ENCODE results near the gene TMPO.

TMPO gene

GRCh38 chr12:98579347-98579746, 64.0 kb downstream of the TMPO start (continued):
- peak; percentile 67; the same call in 1 of the 2 replicates for TF ChIP-seq ZNF18 (tag by site-specific recombination; IDR thresholded peaks at IDR 0.05)
- no peak for TF ChIP-seq GLI4 (tag by site-specific recombination; IDR thresholded peaks at IDR 0.05)
- TF ChIP-seq ZSCAN5A (tag by site-specific recombination; IDR thresholded peaks at IDR 0.05): no peak
- TF ChIP-seq ZNF623 (tag by site-specific recombination; IDR thresholded peaks at IDR 0.05): no peak
- TF ChIP-seq, protein P1, sequence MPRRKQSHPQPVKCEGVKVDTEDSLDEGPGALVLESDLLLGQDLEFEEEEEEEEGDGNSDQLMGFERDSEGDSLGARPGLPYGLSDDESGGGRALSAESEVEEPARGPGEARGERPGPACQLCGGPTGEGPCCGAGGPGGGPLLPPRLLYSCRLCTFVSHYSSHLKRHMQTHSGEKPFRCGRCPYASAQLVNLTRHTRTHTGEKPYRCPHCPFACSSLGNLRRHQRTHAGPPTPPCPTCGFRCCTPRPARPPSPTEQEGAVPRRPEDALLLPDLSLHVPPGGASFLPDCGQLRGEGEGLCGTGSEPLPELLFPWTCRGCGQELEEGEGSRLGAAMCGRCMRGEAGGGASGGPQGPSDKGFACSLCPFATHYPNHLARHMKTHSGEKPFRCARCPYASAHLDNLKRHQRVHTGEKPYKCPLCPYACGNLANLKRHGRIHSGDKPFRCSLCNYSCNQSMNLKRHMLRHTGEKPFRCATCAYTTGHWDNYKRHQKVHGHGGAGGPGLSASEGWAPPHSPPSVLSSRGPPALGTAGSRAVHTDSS (tag by site-specific recombination; IDR thresholded peaks at IDR 0.05): no peak
- no peak for TF ChIP-seq ZNF354C (tag by site-specific recombination; IDR thresholded peaks at IDR 0.05; ENCODE audit: borderline replicate concordance, low read depth)
- TF ChIP-seq SP2 (tag by site-specific recombination; IDR thresholded peaks at IDR 0.05): no peak
- no peak for TF ChIP-seq ZNF223 (tag by site-specific recombination; IDR thresholded peaks at IDR 0.05)
- no peak for TF ChIP-seq ZNF391 (tag by site-specific recombination; IDR thresholded peaks at IDR 0.05; ENCODE audit: borderline replicate concordance, low read depth)
- TF ChIP-seq ZBTB26 (tag by site-specific recombination; optimal IDR thresholded peaks at IDR 0.05): no peak
- peak; percentile 64; the same call in 1 of the 2 replicates for TF ChIP-seq ZIC2 (tag by site-specific recombination; IDR thresholded peaks at IDR 0.05)
- no peak for TF ChIP-seq ZNF677 (tag by site-specific recombination; IDR thresholded peaks at IDR 0.05)
- no peak for TF ChIP-seq KLF1 (tag by site-specific recombination; IDR thresholded peaks at IDR 0.05)
- 0 out of 2 replicates have a peak, but pooled peaks have one; percentile 51 for TF ChIP-seq ZNF843 (tag by site-specific recombination; IDR thresholded peaks at IDR 0.05)
- TF ChIP-seq SALL2 (tag by site-specific recombination; IDR thresholded peaks at IDR 0.05; ENCODE audit: borderline replicate concordance): no peak
- no peak for TF ChIP-seq ZNF501 (tag by site-specific recombination; IDR thresholded peaks at IDR 0.05)
- no peak for TF ChIP-seq ZNF274 (IDR thresholded peaks at IDR 0.05; ENCODE audit: low read length)
- no peak for TF ChIP-seq ZNF274 (tag by site-specific recombination; IDR thresholded peaks at IDR 0.05; ENCODE audit: borderline replicate concordance)
- no peak for TF ChIP-seq ZNF692 (tag by site-specific recombination; IDR thresholded peaks at IDR 0.05)
- no peak for TF ChIP-seq ZSCAN23 (tag by site-specific recombination; IDR thresholded peaks at IDR 0.05)
- TF ChIP-seq ZNF280D (tag by site-specific recombination; IDR thresholded peaks at IDR 0.05): no peak
- TF ChIP-seq INSM2 (tag by site-specific recombination; IDR thresholded peaks at IDR 0.05): no peak
- TF ChIP-seq ZNF776 (tag by site-specific recombination; IDR thresholded peaks at IDR 0.05; ENCODE audit: borderline replicate concordance): no peak
